ENCODE data around the gene FAM83G.
"Not testable (repeated sequence)": the region's sequence is repeated elsewhere in the genome, so short reads cannot be mapped to it uniquely, and the experiment has no call there.

The FAM83G gene

DNA sequence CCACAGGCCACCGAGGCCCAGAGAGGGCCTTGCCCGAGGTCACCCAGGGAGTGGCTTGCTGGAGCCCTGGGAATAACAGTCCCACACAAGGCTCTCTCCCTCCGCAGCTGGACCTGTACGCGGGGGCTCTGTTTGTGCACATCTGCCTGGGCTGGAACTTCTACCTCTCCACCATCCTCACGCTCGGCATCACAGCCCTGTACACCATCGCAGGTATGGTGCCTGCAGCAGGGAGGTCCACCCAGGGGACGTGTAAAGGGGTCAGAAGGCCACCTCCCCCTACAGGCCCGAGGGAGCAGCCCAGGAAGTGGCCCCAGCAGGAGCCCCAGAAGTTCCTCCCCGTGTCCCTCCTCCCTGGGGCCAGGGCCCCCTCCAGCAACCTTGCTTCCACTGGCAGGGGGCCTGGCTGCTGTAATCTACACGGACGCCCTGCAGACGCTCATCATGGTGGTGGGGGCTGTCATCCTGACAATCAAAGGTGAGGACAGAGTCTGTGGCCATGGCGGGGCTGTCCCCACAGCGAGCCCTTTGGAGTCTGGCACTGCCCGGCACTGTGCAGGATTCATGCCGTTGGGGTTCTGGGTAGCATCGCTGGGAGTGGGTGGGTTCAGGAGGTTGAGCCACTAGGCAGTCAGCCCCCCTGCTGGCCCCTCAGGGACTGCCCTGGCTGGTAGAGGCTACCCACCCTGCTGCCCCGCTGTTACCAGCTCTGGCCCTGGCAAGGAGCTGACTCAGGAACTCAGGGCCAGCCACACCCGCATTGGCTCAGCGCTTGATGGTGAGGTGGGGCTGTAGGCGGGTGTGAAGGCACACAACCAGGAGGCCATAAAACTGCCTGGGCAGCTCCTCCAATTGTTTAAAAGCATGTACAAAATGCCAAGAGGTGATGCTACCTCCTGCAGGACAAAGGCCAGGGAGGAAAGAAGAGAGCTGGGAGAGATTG is 35.3 kb downstream of the FAM83G start:
- no peak for DNase-seq (ENCODE audit: low read depth in 3 of 3)

DNA sequence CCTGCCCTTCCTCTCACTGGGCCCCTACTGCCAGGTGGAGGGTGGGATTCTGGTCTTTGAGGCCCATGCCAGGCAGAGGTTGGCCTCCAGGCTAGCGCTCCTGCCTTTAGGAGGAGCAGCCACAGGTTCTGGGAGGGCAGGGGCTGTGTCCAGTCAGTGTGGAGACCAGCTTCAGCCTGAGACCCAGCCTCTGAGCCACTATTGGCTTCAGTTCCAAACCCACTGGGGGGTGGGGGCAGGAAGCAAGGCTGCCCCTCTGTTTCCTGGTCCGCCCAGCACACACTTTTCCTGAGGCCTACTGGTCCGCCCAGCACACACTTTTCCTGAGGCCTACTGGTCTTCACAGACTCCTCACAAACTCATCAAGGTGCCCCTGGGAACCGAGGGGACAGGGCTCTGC is 36.2 kb downstream of the FAM83G start:
- no peak for DNase-seq (ENCODE audit: low read depth in 3 of 3)

DNA sequence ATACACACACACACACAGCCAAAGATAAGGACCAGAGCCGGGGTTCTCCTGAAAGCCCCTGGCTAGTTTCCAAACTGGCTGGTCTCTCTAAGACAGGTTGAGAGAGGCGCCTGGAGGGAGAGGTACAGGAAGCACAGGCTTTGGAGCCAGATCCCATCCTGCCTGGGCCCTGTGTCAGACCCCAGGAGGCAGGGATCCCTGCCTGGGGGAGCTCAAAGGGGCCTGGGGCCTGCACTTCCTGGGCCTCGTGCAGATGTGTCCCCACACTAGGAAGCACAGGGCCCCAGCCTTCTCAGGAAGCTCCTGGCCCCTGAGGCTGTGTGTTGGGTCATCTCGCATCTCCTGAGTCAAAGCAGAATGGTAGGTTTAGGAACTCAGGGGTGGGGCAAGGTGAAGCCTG is 36.6 kb downstream of the FAM83G start:
- DNase-seq (ENCODE audit: low read depth in 3 of 3) = no peak

DNA sequence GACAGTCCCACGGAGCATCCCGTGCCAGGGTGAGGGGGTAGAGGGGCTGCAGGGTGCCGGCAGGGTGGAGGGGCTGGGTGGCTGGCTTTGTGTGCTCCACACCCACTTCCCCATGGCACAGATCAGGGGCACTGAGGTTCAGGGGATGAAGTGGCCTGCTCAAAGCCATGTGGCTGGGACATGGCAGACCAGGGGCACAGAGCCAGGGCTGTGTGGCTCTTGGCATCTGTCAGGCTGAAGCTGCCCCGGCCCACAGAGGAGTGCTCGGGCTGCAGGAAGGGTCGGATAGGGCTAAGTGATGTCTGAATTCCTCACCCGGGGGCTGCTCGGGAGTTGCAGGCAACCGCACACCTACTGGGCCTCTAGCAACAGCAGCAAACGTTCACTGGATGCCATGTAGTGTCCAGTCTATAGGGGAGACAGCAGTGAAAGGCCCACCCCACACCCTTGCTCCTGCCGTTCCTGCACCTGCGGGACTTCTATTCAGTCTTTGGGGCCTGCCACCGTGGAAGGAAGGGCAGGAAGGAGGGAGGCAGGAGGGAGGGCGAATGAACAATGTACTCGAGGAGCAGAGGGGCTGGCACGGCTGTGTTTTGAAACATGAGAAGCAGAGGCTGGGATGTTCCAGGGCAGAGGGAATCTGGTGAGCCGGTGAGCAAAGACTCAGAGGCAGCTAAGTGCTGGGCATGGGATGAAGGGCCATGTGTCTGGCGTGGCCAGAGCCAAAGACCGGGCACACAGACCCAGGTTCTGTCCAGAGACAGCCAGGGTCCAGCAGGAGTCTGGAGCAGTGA is 37.5 kb downstream of the FAM83G start:
- DNase-seq (ENCODE audit: low read depth in 3 of 3) = no peak

DNA sequence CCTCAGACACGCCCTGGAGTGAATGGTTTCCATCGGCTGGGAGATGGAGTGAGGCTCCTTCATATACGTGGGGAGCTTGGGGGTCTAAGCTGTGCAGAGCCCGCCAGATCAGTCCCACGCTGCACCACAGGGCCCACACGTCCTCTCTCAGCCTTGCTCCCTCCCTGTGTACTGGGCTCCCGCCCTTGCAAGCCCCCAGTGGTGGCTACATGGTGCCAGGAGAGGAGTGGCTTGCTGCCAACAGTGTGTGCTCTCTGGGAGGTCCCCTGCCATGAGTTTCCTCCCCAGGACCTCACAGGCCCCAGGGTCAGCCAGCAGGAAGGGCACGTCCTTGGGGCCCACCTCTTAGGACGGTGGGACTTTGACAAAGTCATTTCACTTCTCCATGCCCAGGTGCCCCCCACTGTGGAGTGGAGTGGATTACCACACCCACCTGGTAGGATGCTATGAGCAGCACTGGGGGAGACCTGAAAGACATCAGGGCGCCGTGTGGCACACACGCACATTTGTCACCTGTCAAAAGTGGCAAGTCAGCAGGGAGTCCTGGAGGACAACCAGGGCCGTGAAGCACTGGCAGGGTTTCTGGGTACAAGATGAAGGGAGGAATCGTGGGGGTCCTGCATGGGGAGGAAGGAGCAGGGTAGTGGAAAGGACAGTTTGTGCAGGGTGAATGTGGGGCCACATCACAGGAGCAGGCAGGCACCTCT is 38.9 kb downstream of the FAM83G start:
- DNase-seq (ENCODE audit: low read depth in 3 of 3) = no peak

DNA sequence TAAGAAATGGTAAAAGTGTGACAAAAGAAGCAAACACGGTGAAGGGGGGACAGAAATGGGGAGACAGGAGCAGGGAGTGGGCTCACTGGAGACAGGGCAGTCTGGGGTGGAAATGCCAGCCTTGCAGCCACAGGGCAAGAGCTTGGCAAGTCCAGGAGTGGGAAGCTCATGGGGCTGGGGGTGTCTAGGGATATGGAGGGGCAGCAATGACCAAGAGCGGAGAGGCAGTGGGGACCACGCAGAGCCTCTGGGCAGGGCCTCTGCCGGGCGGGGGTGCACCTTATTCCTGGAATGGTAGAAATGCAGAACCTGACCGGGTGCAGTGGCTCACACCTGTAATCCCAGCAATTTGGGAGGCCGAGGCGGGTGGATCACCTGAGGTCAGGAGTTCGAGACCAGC is 40.0 kb downstream of the FAM83G start:
- DNase-seq (ENCODE audit: low read depth in 3 of 3) = no peak

DNA sequence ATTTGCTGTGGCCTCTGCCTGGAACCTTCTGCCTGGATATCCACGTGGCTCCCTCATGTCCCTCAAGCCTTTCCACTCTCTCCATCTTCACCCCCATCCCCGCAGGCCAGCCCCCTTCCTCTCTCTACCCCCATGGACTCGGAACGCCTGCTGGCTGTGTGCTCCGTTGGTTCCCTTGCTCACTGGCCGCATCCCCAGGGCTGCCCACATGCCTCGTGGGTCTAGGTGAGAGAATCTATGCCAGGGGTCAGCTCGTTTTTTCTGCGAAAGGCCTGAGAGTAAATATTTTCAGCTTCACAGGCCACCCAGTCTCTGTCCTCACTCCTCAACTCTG is 40.6 kb downstream of the FAM83G start:
- no peak for DNase-seq (ENCODE audit: low read depth in 3 of 3)

DNA sequence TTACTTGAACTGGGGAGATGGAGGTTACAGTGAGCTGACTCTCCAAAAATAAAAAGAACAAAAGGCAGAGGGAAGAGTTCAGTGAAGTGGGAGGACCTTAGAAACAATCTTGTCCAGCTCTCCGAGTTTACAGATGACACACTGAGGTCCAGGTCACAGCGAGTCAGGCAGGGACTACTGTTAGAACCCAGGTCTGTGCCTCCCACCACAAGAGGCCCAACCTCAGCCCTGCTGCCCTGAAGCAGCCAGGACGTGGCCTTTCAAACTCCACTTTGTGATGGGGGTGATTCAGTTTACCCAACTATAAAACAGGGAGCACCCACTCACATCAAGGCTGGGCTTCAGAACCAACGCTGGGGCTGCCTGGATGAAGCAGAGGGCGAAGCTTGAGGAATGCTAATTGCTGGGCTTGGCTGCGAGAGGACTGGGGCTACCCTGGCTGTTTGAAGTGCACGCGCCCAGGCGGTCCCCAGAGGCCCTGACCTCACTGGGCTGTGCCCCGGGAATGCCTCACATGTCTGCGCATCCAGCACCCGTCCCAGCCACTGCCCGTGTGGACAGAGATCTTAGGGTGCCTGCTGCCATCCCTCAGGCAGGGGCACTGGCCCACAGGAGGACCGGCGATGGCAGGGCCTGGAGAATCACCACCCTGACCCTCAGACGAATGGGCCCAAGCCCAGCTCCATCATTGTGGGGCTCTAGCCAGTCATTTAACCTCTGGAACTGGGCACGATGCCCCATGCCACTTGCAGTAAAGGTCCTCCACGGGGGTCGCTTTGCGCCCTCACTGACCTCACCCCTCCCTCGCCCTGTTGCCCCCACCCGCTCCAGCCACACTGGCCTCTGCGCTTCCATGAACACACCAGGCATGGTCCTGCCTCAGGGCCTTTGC is 41.2 kb downstream of the FAM83G start:
- DNase-seq (ENCODE audit: low read depth in 3 of 3) = no peak

DNA sequence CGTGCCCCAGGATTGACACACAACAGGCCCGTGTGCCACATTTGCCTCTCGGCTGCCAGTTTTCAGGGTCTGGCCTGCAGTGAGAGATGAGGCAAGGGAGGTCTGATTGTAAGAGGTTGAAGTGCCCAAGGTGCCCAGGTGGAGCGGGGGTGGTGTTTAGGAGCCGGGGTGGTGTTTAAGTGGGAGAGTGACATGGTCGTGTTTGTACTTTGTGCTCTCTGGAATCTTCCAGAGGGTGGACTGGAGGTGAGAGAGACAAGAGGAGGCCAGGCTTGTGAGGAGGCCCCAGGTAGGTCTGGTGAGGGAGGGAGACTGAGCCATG is 42.1 kb downstream of the FAM83G start:
- no peak for DNase-seq (ENCODE audit: low read depth in 3 of 3)

DNA sequence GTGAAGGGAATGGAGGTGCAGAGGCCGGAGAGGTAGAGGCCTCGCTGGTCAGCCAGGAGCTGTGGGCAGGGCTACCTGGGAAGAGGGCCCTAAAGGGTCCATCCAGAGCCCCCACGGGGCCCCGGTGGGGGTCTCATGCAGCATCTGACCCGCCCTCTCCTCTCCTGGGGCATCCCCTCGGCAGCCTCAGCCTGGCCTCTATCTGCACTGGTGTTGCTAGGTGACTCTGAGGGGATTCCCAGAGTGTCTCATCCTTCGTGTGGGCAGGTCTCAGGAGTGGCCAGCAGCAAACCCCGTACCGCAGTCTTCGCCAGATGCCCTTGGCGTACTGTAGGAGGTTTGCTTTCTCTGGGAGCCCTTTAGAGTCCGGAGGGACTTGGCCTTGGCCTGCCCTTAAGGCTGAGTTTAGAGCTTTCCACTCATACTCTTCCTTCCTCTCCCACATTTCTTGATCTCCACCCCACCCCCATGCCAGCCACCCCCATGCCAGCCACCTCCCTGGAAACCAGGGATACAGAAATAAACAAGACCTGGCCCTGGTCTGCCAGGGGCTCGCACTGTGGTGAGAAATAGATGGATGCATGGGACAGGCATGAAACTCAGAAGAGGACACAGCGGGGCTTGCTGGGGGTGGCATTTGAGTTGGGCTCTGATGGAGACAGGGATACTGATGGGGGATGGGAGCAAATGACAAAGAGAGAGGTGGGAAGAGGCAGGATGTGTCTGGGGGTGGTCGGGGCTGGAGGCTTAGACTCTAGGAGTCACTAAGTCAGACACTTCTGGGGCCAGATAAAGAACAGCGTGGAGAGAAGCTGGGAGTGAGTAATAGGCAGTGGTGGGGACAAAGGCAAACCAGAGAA is 42.7 kb downstream of the FAM83G start:
- no peak for DNase-seq (ENCODE audit: low read depth in 3 of 3)

DNA sequence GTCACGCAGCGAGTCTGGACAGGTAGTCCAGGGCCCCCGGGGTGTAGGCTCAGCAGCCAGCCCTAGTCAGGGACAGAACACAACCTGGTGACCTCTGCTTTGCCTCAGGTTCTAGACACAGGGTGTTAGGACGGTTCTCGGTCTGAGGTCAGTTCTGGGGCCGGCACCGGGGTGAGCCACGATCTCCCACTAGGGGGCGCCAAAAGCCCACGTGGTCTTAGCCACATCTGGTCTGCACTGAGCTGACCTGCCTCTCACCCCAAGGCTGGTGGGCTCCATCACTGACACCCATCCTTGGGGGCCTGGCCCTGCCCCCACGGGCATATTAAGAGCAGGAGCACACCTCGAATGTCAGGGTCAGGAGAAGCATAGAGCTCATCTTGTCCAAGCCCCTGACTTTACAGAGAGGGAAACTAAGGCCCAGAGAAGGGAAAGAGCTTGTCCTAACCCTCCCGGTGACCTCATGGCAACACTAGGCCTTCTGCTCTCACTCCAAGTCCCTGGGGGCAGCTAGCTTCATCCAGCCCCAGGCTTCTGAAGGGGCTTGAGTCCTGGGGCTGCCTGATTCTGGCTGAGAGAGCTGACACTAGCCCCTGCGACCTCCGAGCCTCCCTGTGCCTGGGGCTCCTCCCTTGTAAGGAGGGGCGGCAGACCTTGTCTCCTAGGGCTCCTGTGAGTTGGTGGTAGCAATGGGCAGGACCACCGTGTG is 43.6 kb downstream of the FAM83G start:
- DNase-seq (ENCODE audit: low read depth in 3 of 3) = peak; percentile 55 to 76 (median 69)

DNA sequence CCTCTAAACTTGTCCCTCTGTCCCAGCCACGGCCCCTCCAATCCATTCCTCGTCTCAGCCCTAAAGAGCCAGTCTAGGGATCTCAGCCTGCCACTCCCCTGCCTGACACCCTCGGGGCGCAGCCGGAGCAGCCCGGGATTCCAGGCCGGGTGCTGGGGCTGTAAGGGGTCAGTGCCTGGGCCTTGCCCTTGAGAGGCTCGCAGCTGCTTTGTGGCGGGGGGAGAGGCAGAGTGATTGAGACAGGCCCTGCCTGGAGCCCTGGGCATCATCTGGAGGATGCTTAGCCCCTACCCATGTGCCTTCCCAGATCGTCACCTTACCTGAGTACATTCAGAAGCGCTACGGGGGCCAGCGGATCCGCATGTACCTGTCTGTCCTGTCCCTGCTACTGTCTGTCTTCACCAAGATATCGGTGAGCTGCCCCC is 44.3 kb downstream of the FAM83G start:
- DNase-seq (ENCODE audit: low read depth in 3 of 3) = no peak

DNA sequence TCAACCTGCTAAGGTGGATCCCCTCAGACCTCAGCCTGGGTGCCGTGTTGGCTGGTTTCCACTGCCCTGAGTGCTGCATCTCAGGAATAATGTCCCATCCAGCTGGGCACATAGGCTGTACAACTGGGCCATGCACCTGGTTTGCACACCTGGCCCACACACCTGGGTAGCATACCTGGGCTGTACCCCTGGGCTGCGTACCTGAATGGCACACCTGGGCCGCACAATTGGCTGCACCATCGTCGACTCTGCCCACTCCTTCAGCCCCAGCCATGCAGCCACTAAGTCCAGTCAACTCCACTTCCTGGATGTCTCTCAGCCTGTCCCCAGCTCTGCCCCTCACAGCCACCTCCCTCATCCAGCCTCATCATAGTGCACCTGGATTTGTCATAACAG is 44.7 kb downstream of the FAM83G start:
- DNase-seq (ENCODE audit: low read depth in 3 of 3) = no peak

DNA sequence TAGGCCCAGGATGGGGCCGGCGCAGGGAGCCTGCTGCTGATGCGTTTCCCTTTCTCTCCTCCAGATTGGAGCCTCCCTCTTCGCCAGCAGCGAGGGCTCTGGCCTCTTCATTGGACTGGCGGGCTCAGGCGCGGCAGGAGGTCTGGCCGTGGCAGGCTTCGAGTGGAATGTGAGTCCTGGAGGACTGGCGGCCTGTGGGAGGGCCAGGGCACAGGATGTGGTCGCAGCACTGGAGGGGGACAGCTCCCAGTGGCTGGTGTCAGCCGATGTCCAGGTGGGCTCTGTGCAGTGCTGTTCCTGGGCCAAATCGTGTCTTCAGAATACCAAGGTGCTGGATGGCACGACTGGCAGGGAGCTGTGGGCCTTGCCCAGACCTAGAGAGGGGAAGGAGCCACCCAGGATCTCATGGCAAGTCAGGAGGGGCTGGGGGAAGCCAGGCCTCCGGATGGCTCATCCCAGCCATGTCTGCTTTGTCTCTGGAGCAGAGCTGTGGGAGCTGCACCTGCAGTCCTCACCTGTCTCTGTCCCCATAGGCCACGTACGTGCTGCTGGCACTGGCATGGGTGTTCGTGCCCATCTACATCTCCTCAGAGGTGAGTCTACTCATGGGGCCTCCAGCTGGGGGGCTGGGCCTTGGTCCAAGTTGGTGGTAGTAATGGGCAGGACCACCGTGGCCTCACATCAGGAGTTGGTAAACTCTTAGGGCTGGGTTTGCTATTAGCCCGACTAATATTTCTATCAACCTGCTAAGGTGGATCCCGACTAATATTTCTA is 45.3 kb downstream of the FAM83G start:
- DNase-seq (ENCODE audit: low read depth in 3 of 3) = no peak

DNA sequence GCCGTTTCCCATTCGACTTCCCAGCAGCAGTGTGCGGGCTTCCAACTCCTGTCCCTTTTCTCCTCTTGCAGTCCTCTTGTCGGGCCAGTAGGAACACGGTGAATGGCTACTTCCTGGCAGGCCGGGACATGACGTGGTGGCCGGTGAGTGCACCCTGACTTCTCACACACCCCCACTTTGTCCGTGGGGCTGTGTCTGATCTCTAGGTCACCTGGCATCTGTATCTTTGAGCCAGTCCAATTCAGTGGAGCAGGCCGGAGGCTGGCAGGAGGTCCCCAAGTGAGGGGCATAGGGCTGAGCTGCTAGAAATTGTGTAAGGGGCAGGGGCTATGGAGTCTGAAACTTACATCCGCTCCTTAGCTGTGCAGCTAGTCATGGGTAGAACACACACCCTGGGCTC is 46.0 kb downstream of the FAM83G start:
- DNase-seq (ENCODE audit: low read depth in 3 of 3) = no peak

DNA sequence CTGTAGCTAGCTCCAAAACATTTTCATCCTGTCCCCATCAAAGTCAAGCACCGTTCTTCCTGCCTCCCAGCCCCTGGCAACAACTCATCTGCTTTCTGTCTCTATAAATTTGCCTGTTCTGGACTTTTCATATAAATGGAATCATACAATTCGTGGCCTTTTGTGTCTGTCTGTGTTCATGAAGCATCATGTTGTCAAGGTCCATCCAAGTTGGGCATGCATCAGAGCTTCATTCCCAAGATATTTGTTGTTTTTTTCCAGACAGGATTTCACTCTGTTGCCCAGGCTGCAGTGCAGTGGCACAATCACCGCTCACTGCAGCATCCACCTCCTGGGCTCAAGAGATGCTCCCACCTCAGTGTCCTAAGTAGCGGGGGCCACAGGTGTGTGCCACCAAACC is 46.7 kb downstream of the FAM83G start:
- no peak for DNase-seq (ENCODE audit: low read depth in 3 of 3)

DNA sequence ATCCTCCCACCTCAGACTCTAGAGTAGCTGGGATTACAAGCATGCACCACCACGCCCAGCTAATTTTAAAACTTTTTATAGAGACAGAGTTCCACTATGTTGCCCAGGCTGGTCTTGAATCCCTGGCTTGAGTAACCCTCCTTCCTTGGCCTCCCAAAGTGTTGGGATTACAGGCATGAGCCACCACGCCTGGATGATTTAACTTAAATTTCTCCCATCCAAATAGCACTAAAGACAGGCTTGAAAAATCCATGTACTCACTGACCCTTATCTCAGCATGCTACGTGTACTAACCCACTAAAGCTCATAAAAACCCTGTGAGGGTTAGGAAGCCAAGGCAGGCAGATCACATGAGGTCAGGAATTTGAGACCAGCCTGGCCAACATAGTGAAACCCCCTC is 48.0 kb downstream of the FAM83G start:
- DNase-seq (ENCODE audit: low read depth in 3 of 3) = no peak

DNA sequence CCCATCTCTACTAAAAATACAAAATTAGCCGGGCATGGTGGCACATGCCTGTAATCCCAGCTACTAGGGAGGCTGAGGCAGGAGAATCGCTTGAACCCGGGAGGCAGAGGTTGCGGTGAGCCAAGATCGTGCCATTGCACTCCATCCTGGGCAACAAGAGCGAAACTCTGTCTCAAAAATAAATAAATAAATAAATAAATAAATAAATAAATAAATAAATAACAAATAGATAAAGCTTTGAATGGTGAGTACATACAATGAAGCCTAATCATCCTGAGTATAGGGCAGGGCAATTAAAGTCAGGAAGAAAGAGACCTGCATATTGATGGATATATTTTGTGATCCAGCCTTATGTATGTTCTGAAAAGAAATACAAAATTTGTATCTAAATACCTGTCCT is 48.5 kb downstream of the FAM83G start:
- not testable (repeated sequence) for DNase-seq (ENCODE audit: low read depth in 3 of 3)

DNA sequence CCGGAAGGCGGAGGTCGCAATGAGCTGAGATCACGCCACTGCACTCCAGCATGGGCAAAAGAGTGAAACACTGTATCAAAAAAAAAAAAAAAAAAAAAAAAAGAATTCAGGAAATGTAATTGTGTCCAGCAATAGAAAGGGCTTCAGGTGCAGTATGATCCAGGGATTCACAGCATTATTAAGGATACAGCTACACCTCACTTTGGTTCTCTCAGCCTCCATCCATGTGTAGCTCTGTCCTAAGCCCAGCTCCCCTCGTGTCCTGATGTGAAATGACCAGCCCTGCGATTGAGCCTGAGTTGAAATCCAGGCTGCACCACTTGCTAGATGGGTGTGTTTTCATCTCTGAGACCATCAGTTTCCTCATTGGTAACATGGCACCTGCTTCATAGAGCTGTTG is 49.6 kb downstream of the FAM83G start:
- no peak for DNase-seq (ENCODE audit: low read depth in 3 of 3)
